Fibroblast of skin of left quadriceps (primary cell): ENCODE results near the gene DENND6A.
"Not testable (repeated sequence)": the region's sequence is repeated elsewhere in the genome, so short reads cannot be mapped to it uniquely, and the experiment has no call there.

Experiments used
- DNase-seq, 2 experiments: peaks; one replicate each; pipeline ENCODE4 v3.0.0-alpha.2; 2013; ENCODE audit warnings: low read depth in 2 of 2

The DENND6A gene

GRCh38 chr3:57644740-57645139 is 48.1 kb downstream of the DENND6A start:
- DNase-seq, result no peak

- peak in 1 of 2 experiments; percentile 1 for DNase-seq
These were observed 55.5 kb downstream of the DENND6A start for GRCh38 chr3:57637391-57637790.

GRCh38 chr3:57634259-57634658 is 58.6 kb downstream of the DENND6A start:
- not testable (repeated sequence) for DNase-seq

- no peak for DNase-seq
These were observed 64.9 kb downstream of the DENND6A start for GRCh38 chr3:57627976-57628375.

GRCh38 chr3:57624801-57625200 is 68.1 kb downstream of the DENND6A start:
- DNase-seq, result no peak

GRCh38 chr3:57622362-57622761 is 70.5 kb downstream of the DENND6A start:
- DNase-seq, result no peak

- DNase-seq, result no peak
These were observed 75.1 kb downstream of the DENND6A start for GRCh38 chr3:57617739-57618138.

- no peak for DNase-seq
These were observed 76.6 kb downstream of the DENND6A start for GRCh38 chr3:57616233-57616632.

- not testable (repeated sequence) for DNase-seq
These were observed 81.0 kb downstream of the DENND6A start for GRCh38 chr3:57611870-57612269.

GRCh38 chr3:57605683-57606082 is 87.2 kb downstream of the DENND6A start:
- no peak for DNase-seq

- no peak for DNase-seq
These were observed 87.9 kb downstream of the DENND6A start for GRCh38 chr3:57604971-57605370.

GRCh38 chr3:57600195-57600594 is 92.7 kb downstream of the DENND6A start:
- no peak for DNase-seq

GRCh38 chr3:57598765-57599360 is 94.0 kb downstream of the DENND6A start:
- DNase-seq, result no peak

GRCh38 chr3:57597127-57597923 is 95.6 kb downstream of the DENND6A start, which contains the start of gene ARF4:
TSS of gene ARF4 (minus strand) at chr3:57597344. CDS start at chr3:57597140, 204 bp downstream.
- peak; percentile 99 for DNase-seq

GRCh38 chr3:57596495-57597126 is 96.3 kb downstream of the DENND6A start:
- peak; percentile 66 to 75 for DNase-seq

GRCh38 chr3:57594576-57594975 is 98.3 kb downstream of the DENND6A start:
- no peak for DNase-seq

- no peak for DNase-seq
These were observed 98.7 kb downstream of the DENND6A start for GRCh38 chr3:57594144-57594543.

- DNase-seq, result no peak
These were observed 100.6 kb downstream of the DENND6A start for GRCh38 chr3:57592306-57592705.

GRCh38 chr3:57587905-57588304 is 105.0 kb downstream of the DENND6A start:
- DNase-seq, result no peak

GRCh38 chr3:57586778-57587177 is 106.1 kb downstream of the DENND6A start:
- DNase-seq, result no peak

- DNase-seq, result no peak
These were observed 109.3 kb downstream of the DENND6A start for GRCh38 chr3:57583544-57583943.

GRCh38 chr3:57582474-57583168 is 110.3 kb downstream of the DENND6A start:
- DNase-seq, result no peak
